Embryonic facial prominence (tissue), 1 donor: Measurements from ENCODE around the gene LEPROT.

Experiments
- DNase-seq: peaks from one replicate; pipeline ENCODE4 v3.0.0-alpha.2; 2016; ENCODE audit errors: extremely low spot score

Gene LEPROT

GRCh38 chr1:65477414-65478378 lies 57.2 kb downstream of the LEPROT start:
- no peak for DNase-seq

- no peak for DNase-seq
These were observed 58.0 kb downstream of the LEPROT start for GRCh38 chr1:65478379-65479026.

DNA sequence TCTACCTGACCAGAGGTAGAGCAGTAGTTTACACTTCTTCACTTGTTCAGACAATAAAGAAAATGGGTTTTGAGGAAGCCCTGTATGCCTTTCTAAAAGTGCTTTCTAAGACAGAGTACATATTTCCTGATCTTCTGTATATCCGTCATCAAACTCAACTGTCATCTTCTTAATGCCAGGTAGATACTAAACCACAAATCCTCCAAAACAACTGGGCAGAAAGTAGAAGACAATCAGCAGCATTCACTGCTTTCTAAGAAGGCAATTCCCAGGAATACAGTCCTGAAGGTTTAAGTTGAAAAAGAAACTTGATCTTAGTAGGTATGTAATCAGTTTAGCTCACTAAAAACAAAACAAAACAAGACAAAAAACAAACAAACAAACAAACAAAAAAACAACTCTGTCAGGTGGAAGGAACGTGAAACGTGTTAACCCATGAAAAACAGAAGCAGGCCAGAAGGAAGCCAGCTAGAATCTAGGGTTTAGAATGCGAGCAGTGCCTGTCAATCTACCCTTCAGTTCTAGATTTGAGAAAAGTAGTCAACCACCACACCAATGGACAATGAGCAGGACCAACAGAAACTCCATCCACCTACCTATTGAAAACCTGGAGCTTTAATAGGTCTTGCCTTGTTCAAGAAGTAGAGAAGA lies 59.2 kb downstream of the LEPROT start:
- DNase-seq, result no peak

GRCh38 chr1:65480684-65481405 lies 60.4 kb downstream of the LEPROT start:
- no peak for DNase-seq

- DNase-seq, result no peak
These were observed 63.7 kb downstream of the LEPROT start for GRCh38 chr1:65483993-65484754.
